GM19438 (cell line): ENCODE results near the gene CMKLR1.

Experiments used
- ATAC-seq: cut with Tn5 transposase; IDR thresholded peaks from one replicate; pipeline ENCODE4 v1.9.1; 2021; ENCODE audit warnings: low read depth; ENCODE audit not compliant: unreplicated experiment

The CMKLR1 gene

GRCh38 chr12:108338915-108339657 is at the start of gene CMKLR1:
Gene CMKLR1 (minus strand): TSS chr12:108339311. CDS start chr12:108293591, 45,720 bp downstream.
- ATAC-seq = no peak

- ATAC-seq = no peak
Observed at GRCh38 chr12:108387771-108388170, 48.7 kb upstream of the CMKLR1 start.

- ATAC-seq = no peak
Observed at GRCh38 chr12:108386709-108387360, 47.7 kb upstream of the CMKLR1 start.

- ATAC-seq = no peak
Observed at GRCh38 chr12:108382437-108382801, 43.3 kb upstream of the CMKLR1 start.

- ATAC-seq = no peak
Observed at GRCh38 chr12:108381787-108382436, 42.8 kb upstream of the CMKLR1 start.

GRCh38 chr12:108380382-108380781 is 41.3 kb upstream of the CMKLR1 start:
- no peak for ATAC-seq

GRCh38 chr12:108379823-108380222 is 40.7 kb upstream of the CMKLR1 start:
- ATAC-seq = no peak

GRCh38 chr12:108378926-108379325 is 39.8 kb upstream of the CMKLR1 start:
- ATAC-seq = no peak

GRCh38 chr12:108377260-108377659 is 38.1 kb upstream of the CMKLR1 start:
- ATAC-seq = no peak

- no peak for ATAC-seq
Observed at GRCh38 chr12:108375986-108376663, 37.0 kb upstream of the CMKLR1 start.

GRCh38 chr12:108374596-108375320 is 35.6 kb upstream of the CMKLR1 start:
- ATAC-seq = no peak

GRCh38 chr12:108373111-108373510 is 34.0 kb upstream of the CMKLR1 start:
- no peak for ATAC-seq

GRCh38 chr12:108371801-108372344 is 32.8 kb upstream of the CMKLR1 start:
- no peak for ATAC-seq

GRCh38 chr12:108370415-108370814 is 31.3 kb upstream of the CMKLR1 start:
- ATAC-seq = no peak

GRCh38 chr12:108369736-108370396 is 30.8 kb upstream of the CMKLR1 start:
- ATAC-seq = no peak

- ATAC-seq = no peak
Observed at GRCh38 chr12:108368089-108368488, 29.0 kb upstream of the CMKLR1 start.

GRCh38 chr12:108367436-108367835 is 28.3 kb upstream of the CMKLR1 start:
- ATAC-seq = no peak

GRCh38 chr12:108365324-108365723 is 26.2 kb upstream of the CMKLR1 start:
- no peak for ATAC-seq

- ATAC-seq = no peak
Observed at GRCh38 chr12:108364879-108365278, 25.8 kb upstream of the CMKLR1 start.

- no peak for ATAC-seq
Observed at GRCh38 chr12:108363565-108363964, 24.5 kb upstream of the CMKLR1 start.
